K562 (cell line): ENCODE data around the gene RGS17. TPM values are rescaled to one million over a fixed set of nuclear protein-coding genes. Genes with fewer than 3 reads are reported as not detected.

Source experiments
- CBX8 ChIP-seq: fragments of 200-600 bp; sonication (generic); IDR thresholded peaks from 2 replicates; pipeline ENCODE4 v1.6.1; 2012; ENCODE audit warnings: borderline replicate concordance, mixed run types, low read depth, mild to moderate bottlenecking, moderate library complexity, mixed read lengths, low read length, control low read depth, inconsistent platforms; ENCODE audit not compliant: poor library complexity, severe bottlenecking; ENCODE audit errors: extremely low read depth
- KAT7 ChIP-seq: sonication (generic); formaldehyde crosslinking; IDR thresholded peaks from 2 replicates; pipeline ENCODE4 v1.8.0; 2022; ENCODE audit warnings: missing genetic modification reagents, mild to moderate bottlenecking, borderline replicate concordance
- MIER1 ChIP-seq: fragments of 450-650 bp; IDR thresholded peaks from 2 replicates; pipeline ENCODE4 v1.6.1; 2016; ENCODE audit warnings: antibody characterized with exemption, mild to moderate bottlenecking, low read depth
- PCBP2 ChIP-seq: fragments of 200-400 bp; formaldehyde crosslinking; IDR thresholded peaks from 2 replicates; pipeline ENCODE4 v1.6.1; 2018; ENCODE audit warnings: low read length, low read depth, mild to moderate bottlenecking, moderate library complexity; ENCODE audit not compliant: poor library complexity, severe bottlenecking
- POU5F1 ChIP-seq: fragments of 150-350 bp; IDR thresholded peaks from 2 replicates; pipeline ENCODE4 v1.6.1; 2014; ENCODE audit warnings: borderline replicate concordance, low read length, low read depth, mild to moderate bottlenecking; ENCODE audit not compliant: partially characterized antibody
- RERE ChIP-seq: sonication (generic); formaldehyde crosslinking; IDR thresholded peaks from 2 replicates; pipeline ENCODE4 v1.8.0; 2023; ENCODE audit warnings: missing genetic modification reagents, mild to moderate bottlenecking, borderline replicate concordance
- ZBTB40 ChIP-seq, 2 experiments: fragments of 450-650 bp in 1 of 2; sonication (generic) in 1 of 2; formaldehyde crosslinking in 1 of 2; IDR thresholded peaks; 2 replicates each; pipeline versions ENCODE4 v1.7.1 to v1.9.0; 2016 to 2022; ENCODE audit warnings: inconsistent platforms in 1 of 2, mild to moderate bottlenecking in 1 of 2, missing genetic modification reagents in 1 of 2
- ZNF316 ChIP-seq: fragments of 450-650 bp; IDR thresholded peaks from 2 replicates; pipeline ENCODE4 v1.6.1; 2016
- ZNF584 ChIP-seq: fragments of 200-800 bp; sonication (Bioruptor generic); IDR thresholded peaks from 2 replicates; pipeline ENCODE4 v1.6.1; 2016; ENCODE audit warnings: low read depth, mild to moderate bottlenecking, missing genetic modification characterization, missing compliant biosample characterization
- ZNF696 ChIP-seq: fragments of 250-450 bp; sonication (Bioruptor Pico); conservative IDR thresholded peaks from 2 replicates; pipeline ENCODE4 v1.4.0; 2020; ENCODE audit warnings: mild to moderate bottlenecking, moderate library complexity
- polyA plus RNA-seq, 8 experiments: library from polyadenylated mRNA; depleted of rRNA in 4 of 8; stranded (reverse) in 5 of 8; unstranded in 3 of 8; fragments of >200 nt; fragmentation: Nextera tagmentation in 2 of 8; fragmentation: Illumina TruSeq in 1 of 8; extraction: Ambion mirVana in 2 of 8; extraction: Trizol in 1 of 8; gene quantifications; 2 replicates each; pipeline versions ENCODE4 v1.2.1 to v1.2.3, GENCODE V29; 2011 to 2014; ENCODE audit warnings: inconsistent platforms in 1 of 8, missing spikeins in 1 of 8
- total RNA-seq, 7 experiments: library from RNA; depleted of rRNA in 6 of 7; stranded (reverse); fragments of >200 nt in 6 of 7; fragmentation: Illumina TruSeq in 2 of 7; extraction: Trizol in 2 of 7; gene quantifications; 2 replicates each; pipeline versions ENCODE4 v1.2.1 to v1.2.3, GENCODE V29; 2011 to 2021; ENCODE audit warnings: low replicate concordance in 1 of 7

Gene RGS17
- total and polyA plus RNA-seq, 9 of the 15 experiments (the other 6 are each of a cell fraction or from before 2014, with no cell fraction given): 0.01 to 0.14 (median 0.08) TPM; not detected in 6

GRCh38 chr6:152982904-152983636 is 148.0 kb downstream of the RGS17 start, which contains the start of gene FBXO5 (continued):
- TF ChIP-seq ZBTB40 (IDR thresholded peaks at IDR 0.05): 0 out of 2 replicates have a peak, but pooled peaks have one; percentile 1
- no peak for TF ChIP-seq ZBTB40 (CRISPR knock-in tag; IDR thresholded peaks at IDR 0.05)
- TF ChIP-seq ZNF584 (CRISPR knock-in tag): no peak
- no peak for TF ChIP-seq POU5F1
- no peak for TF ChIP-seq CBX8
- TF ChIP-seq MIER1: no peak
- TF ChIP-seq ZNF696: no peak
- TF ChIP-seq RERE (CRISPR knock-in tag): no peak
- TF ChIP-seq ZNF316: no peak
- peak; percentile 8 for TF ChIP-seq PCBP2
- TF ChIP-seq KAT7 (CRISPR knock-in tag): no peak
